Endothelial cell of umbilical vein (primary cell): ENCODE data around the gene ULK2. TPM values are rescaled to one million over a fixed set of nuclear protein-coding genes. Genes with fewer than 3 reads are reported as not detected.

ENCODE experiments used
- polyA plus RNA-seq, 4 experiments: library from polyadenylated mRNA; depleted of rRNA in 3 of 4; stranded (reverse) in 3 of 4; unstranded in 1 of 4; fragments of >200 nt; gene quantifications; 2 replicates each; pipeline versions ENCODE4 v1.2.1 to v1.2.3, GENCODE V29; 2011 to 2012; ENCODE audit warnings: missing spikeins in 1 of 4
- small RNA-seq: library from RNA; depleted of rRNA; stranded (forward); fragments of <200 nt; gene quantifications from one replicate; pipeline ENCODE3, GENCODE V24; 2012; ENCODE audit warnings: low replicate concordance, low read depth; ENCODE audit not compliant: insufficient read depth, insufficient read length
- total RNA-seq: library from RNA; stranded (reverse); gene quantifications from 2 replicates; pipeline ENCODE4 v1.2.3, GENCODE V29; 2021

ULK2 gene
- total and polyA plus RNA-seq, 2 donors (not counting 3 experiments of a cell fraction or from before 2014, with no cell fraction given) = 19.3 to 26.7 TPM

Small RNAs within 50 kb of the gene (small RNA-seq; reads per million reads assigned to genes)
- not detected for gene AC015726.2

Other genes starting within 250 kb of the ULK2 start
- gene ALDH3A2, start 219.2 kb downstream of the ULK2 start, total RNA-seq = 28.1 and 36.5 TPM in 2 replicates
- gene ALDH3A2, start 219.2 kb downstream of the ULK2 start, polyA plus RNA-seq = 11.1 and 16.7 TPM in 2 replicates
- gene SLC47A2, start 151.4 kb downstream of the ULK2 start, total RNA-seq = not detected in 2 replicates
- not detected in 2 replicates for gene SLC47A2, start 151.4 kb downstream of the ULK2 start, polyA plus RNA-seq
- 1.2 TPM in 2 replicates for gene ALDH3A1, start 119.6 kb downstream of the ULK2 start, total RNA-seq
- gene ALDH3A1, start 119.6 kb downstream of the ULK2 start, polyA plus RNA-seq = 0.11 and 0.25 TPM in 2 replicates
- 25.3 and 27.1 TPM in 2 replicates for gene AKAP10, start 109.9 kb upstream of the ULK2 start, total RNA-seq
- 10.0 and 10.6 TPM in 2 replicates for gene AKAP10, start 109.9 kb upstream of the ULK2 start, polyA plus RNA-seq
- 15.0 and 20.4 TPM in 2 replicates for gene SPECC1, start 141.4 kb upstream of the ULK2 start, total RNA-seq
- gene SPECC1, start 141.4 kb upstream of the ULK2 start, polyA plus RNA-seq = 5.3 TPM in 2 replicates